ENCODE measurements around the gene FARP1. TPM values are rescaled to one million over a fixed set of nuclear protein-coding genes. Genes with fewer than 3 reads are reported as not detected.
A peak's percentile ranks its signal among the peaks of the same experiment; 100 is the strongest.
"Not testable (repeated sequence)": the region's sequence is repeated elsewhere in the genome, so short reads cannot be mapped to it uniquely, and the experiment has no call there.

FARP1 gene
- total RNA-seq, 1 donor from 2014 or later: 289 TPM

DNA sequence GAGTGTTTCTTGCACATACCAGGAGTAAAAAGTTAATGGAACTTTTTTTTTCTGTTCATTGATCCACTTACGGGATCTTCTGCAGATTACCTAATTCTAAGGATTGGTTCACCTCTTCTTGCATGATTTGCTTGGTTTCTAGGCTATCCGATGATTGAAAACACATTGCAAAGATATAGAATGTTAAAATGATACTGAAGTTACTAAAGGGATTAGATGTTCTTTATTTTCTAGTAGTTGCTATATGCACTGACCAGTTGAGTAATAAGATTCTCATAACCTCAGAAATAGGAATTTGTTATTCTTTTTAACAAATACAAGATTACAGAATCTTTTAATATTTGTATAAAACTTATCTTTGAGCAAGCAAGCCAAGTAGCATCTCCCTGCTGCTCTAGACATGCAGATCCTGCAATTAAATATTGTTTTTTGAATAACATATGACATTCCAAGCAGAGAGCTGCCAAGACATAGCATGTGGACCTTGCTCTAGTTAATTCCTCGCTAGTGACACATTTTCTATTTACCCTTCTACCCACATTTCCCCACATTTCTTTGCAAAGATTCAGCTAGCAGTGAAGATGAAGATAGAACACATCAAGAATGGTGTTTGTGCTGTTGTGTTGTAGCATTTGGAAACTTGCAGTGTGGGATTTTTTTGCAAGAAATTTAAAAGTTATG lies 85.9 kb downstream of the FARP1 start:
- TF ChIP-seq, protein P1, sequence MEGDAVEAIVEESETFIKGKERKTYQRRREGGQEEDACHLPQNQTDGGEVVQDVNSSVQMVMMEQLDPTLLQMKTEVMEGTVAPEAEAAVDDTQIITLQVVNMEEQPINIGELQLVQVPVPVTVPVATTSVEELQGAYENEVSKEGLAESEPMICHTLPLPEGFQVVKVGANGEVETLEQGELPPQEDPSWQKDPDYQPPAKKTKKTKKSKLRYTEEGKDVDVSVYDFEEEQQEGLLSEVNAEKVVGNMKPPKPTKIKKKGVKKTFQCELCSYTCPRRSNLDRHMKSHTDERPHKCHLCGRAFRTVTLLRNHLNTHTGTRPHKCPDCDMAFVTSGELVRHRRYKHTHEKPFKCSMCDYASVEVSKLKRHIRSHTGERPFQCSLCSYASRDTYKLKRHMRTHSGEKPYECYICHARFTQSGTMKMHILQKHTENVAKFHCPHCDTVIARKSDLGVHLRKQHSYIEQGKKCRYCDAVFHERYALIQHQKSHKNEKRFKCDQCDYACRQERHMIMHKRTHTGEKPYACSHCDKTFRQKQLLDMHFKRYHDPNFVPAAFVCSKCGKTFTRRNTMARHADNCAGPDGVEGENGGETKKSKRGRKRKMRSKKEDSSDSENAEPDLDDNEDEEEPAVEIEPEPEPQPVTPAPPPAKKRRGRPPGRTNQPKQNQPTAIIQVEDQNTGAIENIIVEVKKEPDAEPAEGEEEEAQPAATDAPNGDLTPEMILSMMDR (IDR thresholded peaks at IDR 0.05; ENCODE audit: unreplicated experiment): no peak
- Mint-ChIP-seq H3K36me3 (peaks cover 46% of the 10 kb centered on the region), H3K4me1 (peaks cover 37% of the 10 kb centered on the region), H3K27me3 (ENCODE audit: low read depth) (no peaks in the 10 kb centered on the region), H3K4me3 (no peak overlapping the region), H3K9me3 (peaks cover 29% of the 10 kb centered on the region), H3K27ac (no peak overlapping the region)
- no peak for DNase-seq (ENCODE audit: low spot score in 2 of 2, unreplicated experiment in 2 of 2)

DNA sequence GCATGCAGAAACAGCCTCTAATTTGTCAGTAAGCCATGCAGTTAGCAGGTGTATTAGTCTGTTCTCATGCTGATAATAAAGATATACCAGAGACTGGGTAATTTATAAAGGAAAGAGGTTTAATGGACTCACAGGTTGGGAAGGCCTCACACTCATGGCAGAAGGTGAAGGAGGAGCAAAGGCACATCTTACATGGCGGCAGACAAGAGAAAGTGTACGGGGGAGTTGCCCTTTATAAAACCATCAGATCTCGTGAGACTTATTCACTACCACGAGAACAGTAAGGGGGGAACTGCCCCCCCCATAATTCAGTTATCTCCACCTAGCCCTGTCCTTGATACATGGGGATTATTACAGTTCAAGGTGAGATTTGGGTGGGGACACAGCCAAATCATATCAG lies 87.9 kb downstream of the FARP1 start:
- not testable (repeated sequence) for H3K27ac Mint-ChIP-seq; DNase-seq (ENCODE audit: low spot score in 2 of 2, unreplicated experiment in 2 of 2); H3K27me3 Mint-ChIP-seq (ENCODE audit: low read depth); H3K4me3 Mint-ChIP-seq
- H3K36me3 Mint-ChIP-seq: peaks cover 46% of the 10 kb centered on the region
- peaks cover 29% of the 10 kb centered on the region for H3K9me3 Mint-ChIP-seq
- peaks cover 38% of the 10 kb centered on the region for H3K4me1 Mint-ChIP-seq

DNA sequence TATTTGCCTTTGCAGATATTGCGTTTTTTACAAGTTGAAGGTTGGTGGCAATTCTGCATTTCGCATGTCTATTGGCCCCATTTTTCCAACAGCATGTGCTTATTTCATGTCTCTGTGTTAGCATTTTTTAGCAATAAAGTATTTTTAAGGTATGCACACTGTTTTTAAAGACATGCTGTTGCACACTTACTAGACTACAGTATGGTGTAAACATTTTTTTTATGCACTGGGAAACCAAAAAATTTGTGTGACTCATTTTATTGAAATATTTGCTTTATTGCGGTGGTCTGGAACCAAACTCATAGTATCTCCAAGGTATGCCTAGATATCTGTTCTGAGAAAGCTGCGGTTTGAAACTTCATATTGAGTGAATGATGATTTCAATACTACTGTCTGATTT lies 89.6 kb downstream of the FARP1 start:
- peaks cover 23% of the 10 kb centered on the region for H3K9me3 Mint-ChIP-seq
- DNase-seq (ENCODE audit: low spot score in 2 of 2, unreplicated experiment in 2 of 2): no peak
- H3K4me3 Mint-ChIP-seq: no peak overlapping the region
- H3K27ac Mint-ChIP-seq: no peak overlapping the region
- peaks cover 29% of the 10 kb centered on the region for H3K36me3 Mint-ChIP-seq
- peaks cover 40% of the 10 kb centered on the region for H3K4me1 Mint-ChIP-seq
- TF ChIP-seq, protein P1 (IDR thresholded peaks at IDR 0.05; ENCODE audit: unreplicated experiment): no peak
- H3K27me3 Mint-ChIP-seq (ENCODE audit: low read depth): no peaks in the 10 kb centered on the region

DNA sequence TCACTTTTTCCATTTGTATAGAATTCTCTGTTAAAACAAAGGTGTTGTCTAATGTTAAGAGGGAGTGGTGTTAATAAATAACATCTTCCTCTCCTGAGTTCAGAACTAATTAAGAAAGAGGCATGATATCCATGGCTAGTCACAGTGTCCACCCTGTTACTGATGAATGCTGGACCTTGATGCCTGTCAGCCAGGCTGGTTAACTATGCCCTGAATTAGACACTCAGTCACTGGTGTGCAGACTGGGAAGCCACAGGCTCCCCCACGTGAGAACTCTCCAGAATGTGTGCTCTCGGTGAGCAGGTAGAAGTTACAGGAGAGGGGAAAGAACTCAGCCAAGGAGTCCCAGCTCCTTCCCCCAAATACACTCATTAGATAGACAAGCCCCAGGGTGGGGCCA lies 90.2 kb downstream of the FARP1 start:
- peaks cover 46% of the 10 kb centered on the region for H3K4me1 Mint-ChIP-seq
- H3K4me3 Mint-ChIP-seq: no peak overlapping the region
- H3K9me3 Mint-ChIP-seq: peaks cover 18% of the 10 kb centered on the region
- peak overlapping the region; percentile 33 for H3K27ac Mint-ChIP-seq
- no peaks in the 10 kb centered on the region for H3K27me3 Mint-ChIP-seq (ENCODE audit: low read depth)
- DNase-seq (ENCODE audit: low spot score in 2 of 2, unreplicated experiment in 2 of 2): no peak
- peaks cover 24% of the 10 kb centered on the region for H3K36me3 Mint-ChIP-seq
- TF ChIP-seq, protein P1 (IDR thresholded peaks at IDR 0.05; ENCODE audit: unreplicated experiment): no peak

DNA sequence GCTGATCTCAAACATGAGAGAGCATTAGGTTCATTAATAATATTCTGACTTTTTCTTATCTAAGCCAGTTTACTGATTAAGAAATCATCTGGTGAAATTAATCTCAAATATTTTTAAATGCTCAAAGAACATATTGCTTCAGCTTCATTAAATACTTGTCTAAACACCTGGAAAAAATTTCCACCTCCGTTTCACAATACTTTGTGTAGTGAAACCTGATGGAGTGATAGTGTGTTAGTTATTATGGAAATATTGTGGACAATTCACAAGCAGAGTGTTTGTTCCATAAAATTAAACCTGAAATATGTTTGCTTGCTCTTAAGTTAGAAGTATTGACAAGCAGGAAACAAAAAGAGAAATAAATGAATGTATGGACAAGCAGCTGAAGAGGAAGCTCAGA lies 91.5 kb downstream of the FARP1 start:
- no peak for DNase-seq (ENCODE audit: low spot score in 2 of 2, unreplicated experiment in 2 of 2)
- TF ChIP-seq, protein P1 (IDR thresholded peaks at IDR 0.05; ENCODE audit: unreplicated experiment): no peak
- Mint-ChIP-seq H3K27ac (peak overlapping the region; percentile 77), H3K4me3 (no peak overlapping the region), H3K27me3 (ENCODE audit: low read depth) (no peaks in the 10 kb centered on the region), H3K9me3 (peaks cover 9% of the 10 kb centered on the region), H3K36me3 (peaks cover 18% of the 10 kb centered on the region), H3K4me1 (peaks cover 56% of the 10 kb centered on the region)

DNA sequence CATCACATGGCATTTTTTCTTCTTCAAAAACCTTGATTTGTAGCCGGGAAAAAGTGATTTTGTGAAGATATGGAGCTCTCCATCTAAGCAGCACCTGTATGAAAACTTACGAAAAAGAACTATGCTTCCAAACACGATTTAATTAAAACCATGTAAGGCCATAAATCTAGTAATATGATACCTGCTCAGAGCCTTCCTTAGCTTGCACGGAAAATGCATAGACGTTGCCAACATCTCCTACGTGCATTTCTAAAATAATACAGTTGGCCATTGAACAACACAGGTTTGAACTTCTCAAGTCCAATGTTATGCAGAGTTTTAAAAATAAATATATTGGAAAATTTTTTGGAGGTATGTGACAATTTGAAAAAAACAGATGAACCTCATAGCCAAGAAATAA lies 93.3 kb downstream of the FARP1 start:
- TF ChIP-seq, protein P1 (IDR thresholded peaks at IDR 0.05; ENCODE audit: unreplicated experiment): no peak
- Mint-ChIP-seq H3K4me3 (no peak overlapping the region), H3K27me3 (ENCODE audit: low read depth) (no peaks in the 10 kb centered on the region), H3K27ac (peak overlapping the region; percentile 77), H3K9me3 (no peaks in the 10 kb centered on the region), H3K4me1 (peaks cover 64% of the 10 kb centered on the region), H3K36me3 (peaks cover 13% of the 10 kb centered on the region)
- DNase-seq (ENCODE audit: low spot score in 2 of 2, unreplicated experiment in 2 of 2): no peak

Measured in mesothelial cell of epicardium (in vitro differentiated cells).